Neural cell (in vitro differentiated cells): Measurements from ENCODE around the gene CCDC107.

Source experiments
- EP300 ChIP-seq: fragments of 450-650 bp; conservative IDR thresholded peaks from 2 replicates; pipeline ENCODE4 v1.6.1; 2014; ENCODE audit warnings: antibody characterized with exemption, mild to moderate bottlenecking, moderate library complexity; ENCODE audit not compliant: poor library complexity, severe bottlenecking
- EZH2 ChIP-seq: fragments of 200-600, 300-800 bp; shearing (Covaris generic), sonication (generic); IDR thresholded peaks from 2 replicates; pipeline ENCODE4 v1.6.1; 2014; ENCODE audit warnings: antibody characterized with exemption, low read length, borderline replicate concordance, mild to moderate bottlenecking; ENCODE audit not compliant: insufficient read depth, poor library complexity, severe bottlenecking
- MXI1 ChIP-seq: fragments of 450-650 bp; conservative IDR thresholded peaks from 2 replicates; pipeline ENCODE4 v1.6.1; 2014; ENCODE audit warnings: antibody characterized with exemption, mild to moderate bottlenecking; ENCODE audit not compliant: poor library complexity, severe bottlenecking
- POLR2AphosphoS5 ChIP-seq: IDR thresholded peaks from 2 replicates; pipeline ENCODE4 v1.6.1; 2012
- RAD21 ChIP-seq: fragments of 450-650 bp; conservative IDR thresholded peaks from 2 replicates; pipeline ENCODE4 v1.6.1; 2014; ENCODE audit warnings: antibody characterized with exemption, mild to moderate bottlenecking, moderate library complexity
- REST ChIP-seq: IDR thresholded peaks from 2 replicates; pipeline ENCODE4 v1.6.1; 2012; ENCODE audit warnings: borderline replicate concordance
- SMC3 ChIP-seq: fragments of 450-650 bp; conservative IDR thresholded peaks from 2 replicates; pipeline ENCODE4 v1.6.1; 2014; ENCODE audit warnings: antibody characterized with exemption, mild to moderate bottlenecking, moderate library complexity; ENCODE audit not compliant: poor library complexity
- TAF1 ChIP-seq: IDR thresholded peaks from 2 replicates; pipeline ENCODE4 v1.6.1; 2012; ENCODE audit warnings: low read depth
- TF ChIP-seq, protein P1 (sequence below): fragments of 450-650 bp; IDR thresholded peaks from 2 replicates; pipeline ENCODE4 v1.5.1; 2014; ENCODE audit warnings: antibody characterized with exemption, mild to moderate bottlenecking, moderate library complexity; ENCODE audit not compliant: poor library complexity, severe bottlenecking

DNA sequence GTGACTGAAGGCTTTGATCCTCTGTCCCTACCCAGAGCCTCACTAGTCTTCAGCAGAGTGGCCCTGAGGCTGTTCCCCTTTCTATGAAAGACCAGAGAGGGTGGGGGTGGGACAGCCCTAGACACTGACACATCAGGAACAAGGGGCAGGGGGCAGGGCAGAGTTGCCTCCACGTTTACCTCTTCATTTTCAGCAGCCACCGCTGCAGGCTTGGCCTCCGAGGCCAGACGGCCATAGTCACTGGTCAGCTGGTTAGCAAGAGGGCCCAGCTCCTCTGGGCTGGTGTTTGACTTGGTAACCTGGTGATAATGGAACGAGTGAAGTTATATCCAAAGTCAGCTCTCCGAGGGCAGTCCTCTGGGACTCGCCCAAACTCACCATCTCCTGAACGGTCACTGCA is 47.3 kb downstream of the CCDC107 start:
- TF ChIP-seq, protein P1, sequence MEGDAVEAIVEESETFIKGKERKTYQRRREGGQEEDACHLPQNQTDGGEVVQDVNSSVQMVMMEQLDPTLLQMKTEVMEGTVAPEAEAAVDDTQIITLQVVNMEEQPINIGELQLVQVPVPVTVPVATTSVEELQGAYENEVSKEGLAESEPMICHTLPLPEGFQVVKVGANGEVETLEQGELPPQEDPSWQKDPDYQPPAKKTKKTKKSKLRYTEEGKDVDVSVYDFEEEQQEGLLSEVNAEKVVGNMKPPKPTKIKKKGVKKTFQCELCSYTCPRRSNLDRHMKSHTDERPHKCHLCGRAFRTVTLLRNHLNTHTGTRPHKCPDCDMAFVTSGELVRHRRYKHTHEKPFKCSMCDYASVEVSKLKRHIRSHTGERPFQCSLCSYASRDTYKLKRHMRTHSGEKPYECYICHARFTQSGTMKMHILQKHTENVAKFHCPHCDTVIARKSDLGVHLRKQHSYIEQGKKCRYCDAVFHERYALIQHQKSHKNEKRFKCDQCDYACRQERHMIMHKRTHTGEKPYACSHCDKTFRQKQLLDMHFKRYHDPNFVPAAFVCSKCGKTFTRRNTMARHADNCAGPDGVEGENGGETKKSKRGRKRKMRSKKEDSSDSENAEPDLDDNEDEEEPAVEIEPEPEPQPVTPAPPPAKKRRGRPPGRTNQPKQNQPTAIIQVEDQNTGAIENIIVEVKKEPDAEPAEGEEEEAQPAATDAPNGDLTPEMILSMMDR, result no peak
- TF ChIP-seq EZH2 (no peak), POLR2AphosphoS5 (no peak), RAD21 (no peak), REST (no peak), EP300 (no peak), MXI1 (no peak), SMC3 (no peak), TAF1 (no peak)
